HG03280 (cell line): Measurements from ENCODE around the gene GGT6.

ENCODE experiments used
- ATAC-seq: cut with Tn5 transposase; IDR thresholded peaks from one replicate; pipeline ENCODE4 v1.9.1; 2021; ENCODE audit warnings: mild to moderate bottlenecking, moderate library complexity; ENCODE audit not compliant: unreplicated experiment

Gene GGT6

DNA sequence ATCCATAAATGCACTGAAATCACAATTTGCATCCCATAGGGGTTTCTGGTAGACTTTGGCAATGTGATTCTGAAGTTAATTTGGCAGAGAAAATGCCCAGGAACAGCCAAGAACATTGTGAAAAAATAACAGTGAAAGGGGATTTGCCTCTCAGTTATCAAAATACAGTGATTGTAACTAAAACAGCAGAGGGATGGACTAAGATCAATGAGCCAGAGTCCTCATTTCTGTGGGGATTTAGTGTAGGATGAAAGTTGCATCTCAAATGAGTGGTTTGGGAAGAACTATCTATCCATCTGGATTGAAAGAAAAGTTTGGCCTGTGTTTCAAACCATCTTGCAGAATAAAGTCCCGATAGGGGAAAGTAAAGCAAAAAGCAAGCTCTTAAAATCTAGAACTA lies 33.2 kb downstream of the GGT6 start:
- ATAC-seq, result no peak

DNA sequence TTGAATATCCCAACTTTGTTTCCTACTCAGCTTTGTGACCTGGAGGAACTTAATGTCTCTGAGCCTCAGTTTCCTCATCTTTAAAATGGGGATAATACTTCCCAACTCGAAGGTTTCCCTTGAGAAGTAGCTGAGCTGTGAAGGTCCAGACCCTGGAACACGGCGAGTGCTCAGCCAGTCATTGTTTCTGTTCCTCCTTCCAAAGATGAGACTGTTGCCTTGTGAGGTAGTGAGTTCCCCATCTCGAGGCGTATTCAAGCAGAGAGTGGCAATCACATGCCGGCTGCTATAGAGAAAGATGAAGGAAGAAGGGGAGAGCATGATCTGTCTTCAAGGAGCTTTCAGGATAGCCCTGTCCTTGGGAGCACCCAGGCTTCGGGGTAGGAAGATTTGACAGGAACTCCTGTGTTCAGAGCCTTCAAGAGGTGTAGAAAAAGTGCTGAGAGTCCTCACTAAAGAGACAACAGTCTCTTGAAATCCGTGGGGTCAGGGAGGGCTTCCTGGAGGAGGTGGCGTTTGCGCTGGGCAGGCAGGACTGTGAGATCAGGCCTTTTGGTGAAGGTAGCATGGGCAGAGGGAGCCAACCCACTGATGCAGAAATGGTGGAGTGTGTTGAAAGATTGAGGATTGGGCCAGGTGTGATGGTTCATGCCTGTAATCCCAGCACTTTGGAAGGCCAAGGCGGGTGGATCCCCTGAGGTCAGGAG lies 34.5 kb downstream of the GGT6 start:
- no peak for ATAC-seq

DNA sequence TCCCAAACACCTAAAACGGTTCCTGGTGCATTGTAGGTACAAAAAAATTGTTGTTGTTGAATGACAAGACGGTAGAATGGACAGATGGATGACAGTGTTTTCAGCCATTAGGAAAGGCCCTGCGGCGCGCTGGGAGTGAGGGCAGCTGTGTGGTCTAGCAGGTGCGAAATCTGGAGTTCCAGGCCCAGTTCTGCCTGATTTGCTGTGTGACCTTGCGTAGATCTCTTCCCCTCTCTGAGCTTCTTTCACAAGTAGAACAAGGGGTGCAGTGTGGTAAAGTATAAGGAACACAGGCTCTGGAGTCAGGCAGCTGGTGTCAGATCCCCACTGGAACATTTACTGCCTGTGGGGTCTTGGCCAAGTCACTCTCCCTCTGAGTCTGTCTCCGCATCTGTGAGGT lies 36.4 kb downstream of the GGT6 start:
- no peak for ATAC-seq

DNA sequence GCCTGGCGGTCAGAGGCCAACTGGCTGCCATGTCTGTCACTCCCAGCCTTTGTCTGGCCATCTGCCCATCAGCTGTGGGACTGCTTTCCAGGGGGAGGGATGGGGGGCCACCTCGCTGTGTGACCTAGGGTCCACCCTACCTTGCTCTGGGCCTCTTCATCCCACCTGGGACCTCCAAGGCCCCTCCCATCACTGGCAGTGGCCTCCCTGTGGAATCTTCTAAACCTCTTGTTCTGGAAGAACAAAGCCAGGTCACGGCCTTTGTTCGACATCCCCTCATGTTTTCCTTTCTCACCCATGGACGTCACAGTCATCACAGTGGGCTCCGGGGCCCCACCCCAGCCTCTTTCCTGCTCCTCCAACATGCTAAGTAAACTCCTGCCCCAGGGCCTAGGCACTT lies 37.7 kb downstream of the GGT6 start:
- ATAC-seq, result no peak

DNA sequence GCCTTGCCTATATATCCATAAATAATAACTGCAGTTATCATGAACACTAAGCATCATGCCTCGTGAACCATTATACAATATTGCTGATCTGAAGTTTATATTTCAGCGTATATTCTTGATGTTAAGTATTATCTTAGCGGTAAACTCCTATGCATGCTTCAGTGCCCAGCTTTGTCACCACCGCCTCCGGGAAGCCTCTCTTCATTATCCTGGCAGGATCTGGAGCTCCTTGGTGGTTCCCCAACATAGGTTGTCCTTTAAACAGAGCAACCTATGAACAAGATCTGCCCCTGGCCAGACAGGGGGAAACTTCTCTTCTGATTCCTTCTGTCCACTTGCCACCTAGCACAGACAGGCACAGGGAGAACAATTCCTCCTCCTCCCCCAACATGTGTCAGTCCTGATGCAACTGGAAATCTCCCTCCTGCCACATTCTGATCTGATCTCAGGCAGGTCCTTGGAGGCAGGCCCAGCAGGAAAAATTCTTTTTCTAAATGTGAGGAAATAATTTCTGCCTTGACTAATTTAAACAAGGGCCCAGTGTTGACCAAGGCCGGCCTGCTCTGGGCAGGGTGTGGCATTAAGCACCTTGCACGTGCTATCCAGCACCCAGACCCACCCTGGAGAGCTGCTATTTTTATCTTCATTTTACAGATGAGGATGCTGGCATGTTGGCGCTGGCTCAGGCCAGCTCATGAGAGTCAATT lies 39.3 kb downstream of the GGT6 start:
- ATAC-seq, result no peak

DNA sequence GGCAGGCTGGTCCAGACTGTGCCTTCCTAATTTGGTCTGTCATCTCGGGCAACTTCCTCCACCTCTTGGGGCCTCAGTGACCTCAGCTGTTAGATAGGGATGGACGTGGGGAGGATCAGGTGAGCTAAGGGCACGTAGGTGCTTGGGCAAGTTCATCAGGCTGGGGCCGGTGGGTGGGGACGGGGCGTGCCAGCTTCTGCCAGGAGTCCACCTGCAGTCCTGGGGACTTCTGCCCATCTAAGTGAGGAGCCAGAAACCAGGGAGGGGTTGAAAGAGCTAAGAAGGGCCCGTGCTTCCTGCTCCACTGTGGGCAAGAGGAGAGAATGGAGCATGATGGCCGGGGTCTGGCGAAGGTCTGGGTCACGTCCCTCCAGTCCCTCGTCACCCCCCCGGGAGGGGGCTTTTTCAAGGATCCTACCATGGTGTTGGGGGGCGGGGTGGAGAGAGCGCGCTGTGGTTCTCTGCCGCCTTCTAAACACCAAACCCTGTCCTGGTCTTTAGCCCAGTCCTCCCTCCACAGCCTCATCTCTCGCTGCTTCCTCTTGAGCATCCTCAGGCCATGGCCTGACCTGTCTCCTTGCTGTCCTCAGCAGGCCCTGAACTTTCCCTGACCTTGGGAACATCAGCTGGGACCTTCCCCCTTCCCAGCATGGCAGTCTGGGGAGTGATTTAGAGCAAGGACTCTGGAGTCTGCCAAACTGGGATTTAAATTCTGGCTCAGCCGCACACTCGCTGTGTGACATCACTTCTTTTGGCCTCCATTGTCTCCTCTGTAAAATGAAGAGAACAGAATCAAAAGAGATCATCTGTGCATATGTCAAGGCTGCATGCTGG lies 40.1 kb downstream of the GGT6 start:
- no peak for ATAC-seq

DNA sequence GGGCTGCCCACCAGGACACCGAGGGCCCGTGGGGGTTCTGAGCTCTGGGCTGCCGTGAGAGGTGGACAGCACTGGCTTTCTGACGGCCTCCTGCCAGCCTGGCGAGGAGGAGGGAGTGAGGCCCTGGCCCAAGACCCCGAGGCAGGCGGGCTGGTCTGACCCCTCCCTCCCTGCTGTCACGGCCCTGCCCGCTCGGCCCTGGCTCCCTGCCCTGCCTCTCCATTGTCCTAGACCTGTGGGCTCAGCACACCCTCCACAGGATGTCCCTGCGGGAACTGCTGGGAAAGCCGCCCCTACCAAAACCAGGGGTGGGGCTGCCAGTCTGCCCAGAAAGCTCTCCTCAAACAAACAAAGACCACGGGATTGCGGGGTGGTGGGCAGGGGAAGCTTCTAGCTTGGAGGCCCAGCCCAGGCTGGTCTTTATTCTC lies 41.0 kb downstream of the GGT6 start:
- ATAC-seq, result no peak

DNA sequence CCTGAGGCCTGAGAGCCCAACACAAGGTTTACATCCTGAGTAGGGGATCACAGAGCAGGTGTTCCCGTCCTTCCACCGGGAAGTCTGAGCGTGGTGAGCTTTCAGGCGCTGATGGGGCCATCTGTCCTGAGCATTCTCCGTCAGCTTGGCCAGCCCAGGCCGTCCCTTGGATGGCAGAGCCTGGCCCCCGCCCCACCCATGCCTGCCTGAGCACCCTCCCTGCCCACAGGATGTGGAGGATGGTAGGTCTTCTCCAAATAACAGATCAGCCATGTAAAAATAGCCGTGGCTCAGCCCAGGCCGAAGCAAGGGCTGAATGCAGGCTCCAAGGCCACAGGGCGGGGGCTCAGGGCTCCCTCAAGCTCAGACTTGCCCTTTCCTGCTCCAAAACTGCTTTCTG lies 41.5 kb downstream of the GGT6 start:
- no peak for ATAC-seq

DNA sequence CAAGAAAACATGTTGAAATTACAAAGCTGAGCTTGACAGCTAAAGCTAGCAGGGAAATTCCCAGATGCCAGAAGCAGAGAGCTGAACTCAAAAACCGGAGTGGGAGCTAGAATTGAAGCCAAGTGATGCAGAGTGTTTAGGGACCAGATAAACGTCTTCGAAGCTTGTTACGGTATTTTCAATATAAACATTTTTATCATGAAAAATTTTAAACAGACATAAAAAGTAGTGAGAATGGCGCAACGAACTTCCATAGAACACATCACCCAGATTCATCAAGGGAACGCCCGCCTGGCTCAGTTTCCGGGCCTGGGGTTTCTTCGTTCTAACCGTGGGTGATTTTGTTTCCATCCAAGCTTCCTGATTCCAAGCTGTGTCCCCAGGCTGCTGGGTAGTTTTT lies 43.6 kb downstream of the GGT6 start:
- no peak for ATAC-seq

DNA sequence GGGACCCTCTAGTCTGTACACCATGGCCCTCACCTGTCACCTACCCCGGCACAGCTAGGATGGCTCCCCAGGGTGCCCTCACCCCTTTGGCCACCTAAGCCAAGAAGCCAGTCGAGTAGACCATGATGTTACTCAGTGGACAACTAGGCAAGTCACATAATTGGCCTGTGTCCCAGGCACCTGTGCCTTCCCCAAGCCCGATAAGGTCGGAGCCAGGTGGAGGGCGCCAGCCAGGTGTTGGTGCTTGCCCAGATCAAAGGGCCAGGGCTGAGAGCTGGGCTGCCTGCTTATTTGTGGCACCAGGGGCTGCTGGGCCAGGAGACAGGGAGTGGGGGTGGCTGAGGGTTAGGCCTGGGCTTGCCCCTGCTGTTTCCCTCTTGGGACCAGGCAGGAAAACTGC lies 44.9 kb downstream of the GGT6 start:
- no peak for ATAC-seq

DNA sequence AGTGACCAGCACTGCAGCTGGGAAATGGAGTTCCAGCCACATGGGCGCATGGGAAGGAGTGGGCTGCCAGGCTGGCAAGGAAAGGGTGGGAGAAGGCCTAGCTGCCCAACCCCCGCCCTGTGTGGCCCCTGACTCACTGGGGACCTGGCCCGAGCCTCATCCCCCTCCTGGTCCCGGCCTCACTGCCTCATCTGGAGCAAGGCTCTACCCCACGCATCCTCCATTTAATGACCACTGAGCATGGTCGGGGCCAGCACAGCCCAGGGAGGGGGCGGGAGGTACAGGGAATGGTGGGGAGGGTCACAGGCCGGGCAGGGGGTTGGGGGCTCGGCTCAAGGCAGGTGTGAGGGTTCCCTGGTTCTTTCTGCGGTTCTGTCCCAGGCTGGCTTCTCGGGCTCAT lies 45.6 kb downstream of the GGT6 start:
- ATAC-seq, result no peak

DNA sequence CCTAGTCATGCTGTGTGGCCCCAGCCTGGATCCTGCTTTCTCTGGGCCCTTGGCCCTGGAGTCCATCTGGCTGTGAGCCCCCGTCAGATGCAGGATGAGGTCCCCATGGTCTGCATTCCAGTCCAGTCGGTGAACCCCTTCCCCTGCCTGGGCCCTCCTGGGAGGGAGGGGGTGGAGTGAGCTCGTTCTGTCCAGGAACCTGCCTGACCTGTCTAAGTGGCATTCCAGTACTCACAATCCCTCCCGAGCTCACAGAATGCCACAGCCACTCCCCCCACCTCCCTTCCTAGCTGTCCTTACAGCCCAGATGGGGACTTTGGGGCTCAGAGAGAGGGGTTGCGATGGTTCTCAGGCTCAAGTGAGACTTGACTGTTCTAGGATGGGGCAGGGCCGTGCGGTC lies 46.2 kb downstream of the GGT6 start:
- no peak for ATAC-seq

DNA sequence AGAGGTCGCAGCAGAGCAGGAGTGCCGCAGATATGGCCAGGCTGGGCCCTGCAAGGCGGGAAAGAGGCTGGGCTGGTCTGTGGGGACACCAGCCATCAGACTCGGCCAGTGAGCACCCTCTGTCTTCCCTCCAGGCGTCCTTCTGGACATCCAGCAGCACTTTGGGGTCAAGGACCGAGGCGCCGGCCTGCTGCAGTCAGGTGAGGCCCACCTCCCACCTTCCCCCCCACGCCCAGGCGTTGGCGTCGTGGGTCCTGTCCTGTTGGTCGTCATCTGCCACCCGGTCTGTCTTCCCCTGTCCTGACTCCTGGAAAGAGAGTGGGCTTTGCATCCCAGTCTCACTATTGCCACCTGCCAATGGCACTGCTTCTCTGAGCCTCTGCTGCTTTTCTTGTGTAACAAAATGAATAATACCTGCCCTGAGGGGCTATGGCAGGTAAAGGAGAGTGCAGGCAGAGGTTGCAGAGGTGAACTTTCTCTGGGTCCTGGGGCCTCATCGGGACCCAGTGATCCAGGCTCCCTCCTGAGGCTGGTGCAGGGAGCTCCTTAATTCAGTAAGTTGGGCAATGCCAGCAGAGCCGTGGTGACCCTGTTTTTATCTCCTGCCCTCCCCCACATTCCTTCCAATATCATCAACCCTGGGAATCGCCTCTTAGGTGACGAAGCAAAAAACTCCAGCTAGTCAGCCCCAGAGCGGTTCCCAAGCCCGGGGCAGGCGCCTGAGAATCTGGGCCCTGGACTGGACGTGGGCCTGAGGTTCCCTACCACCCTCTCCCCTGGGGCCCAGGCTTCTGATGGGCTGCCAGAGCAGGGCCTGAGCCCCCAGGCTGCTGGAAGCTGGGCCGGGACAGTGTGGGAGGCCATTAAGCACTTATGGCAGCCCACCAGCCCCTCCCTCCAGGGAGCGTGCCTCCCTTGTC lies 47.0 kb downstream of the GGT6 start:
- no peak for ATAC-seq

DNA sequence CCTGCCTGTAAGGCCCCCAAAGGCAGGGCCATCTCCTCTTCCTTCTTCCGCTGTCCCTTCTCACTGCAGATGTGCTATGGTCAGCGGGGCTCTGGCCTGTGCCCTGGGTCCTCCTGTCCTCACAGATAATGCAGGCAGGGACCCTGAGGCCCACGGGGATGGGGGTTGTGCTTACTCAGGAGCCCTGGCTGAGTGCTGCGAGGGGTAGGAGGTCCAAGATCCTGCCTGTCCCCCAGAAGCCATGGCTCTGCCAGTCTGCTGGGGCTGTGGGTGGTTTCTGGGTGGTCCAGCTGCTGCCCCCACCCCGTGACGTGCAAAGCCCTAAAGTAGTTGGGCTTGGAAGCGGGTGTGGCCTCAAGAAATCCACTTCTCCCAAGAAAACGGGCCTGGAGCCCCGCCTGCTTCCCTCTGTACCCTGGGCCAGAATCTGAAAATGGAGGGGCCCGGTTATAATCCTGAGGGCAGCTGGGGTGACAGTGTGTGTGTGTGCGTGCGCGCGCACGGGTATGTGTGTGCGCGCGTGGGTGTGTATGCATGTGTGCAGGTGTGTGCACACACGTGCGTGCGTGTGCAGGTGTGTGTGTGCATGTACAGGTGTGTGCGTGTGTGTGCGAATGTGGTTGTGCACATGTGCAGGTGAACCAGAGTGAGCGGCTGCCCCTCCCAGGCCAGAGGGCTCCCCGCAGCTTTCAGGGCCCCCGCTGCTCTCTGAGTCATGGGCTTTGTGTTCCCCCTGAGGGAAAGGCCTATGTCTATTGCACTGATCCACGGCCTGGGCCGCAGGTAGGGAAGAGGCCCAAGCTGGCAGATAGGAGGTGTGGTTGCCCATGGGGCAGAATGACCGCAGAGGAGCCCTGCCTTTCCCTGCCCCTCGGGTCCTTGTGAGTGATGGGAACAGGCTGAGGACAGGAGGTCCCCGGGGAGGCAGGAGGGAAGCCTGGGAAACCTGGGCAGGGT lies 47.9 kb downstream of the GGT6 start:
- ATAC-seq, result no peak

DNA sequence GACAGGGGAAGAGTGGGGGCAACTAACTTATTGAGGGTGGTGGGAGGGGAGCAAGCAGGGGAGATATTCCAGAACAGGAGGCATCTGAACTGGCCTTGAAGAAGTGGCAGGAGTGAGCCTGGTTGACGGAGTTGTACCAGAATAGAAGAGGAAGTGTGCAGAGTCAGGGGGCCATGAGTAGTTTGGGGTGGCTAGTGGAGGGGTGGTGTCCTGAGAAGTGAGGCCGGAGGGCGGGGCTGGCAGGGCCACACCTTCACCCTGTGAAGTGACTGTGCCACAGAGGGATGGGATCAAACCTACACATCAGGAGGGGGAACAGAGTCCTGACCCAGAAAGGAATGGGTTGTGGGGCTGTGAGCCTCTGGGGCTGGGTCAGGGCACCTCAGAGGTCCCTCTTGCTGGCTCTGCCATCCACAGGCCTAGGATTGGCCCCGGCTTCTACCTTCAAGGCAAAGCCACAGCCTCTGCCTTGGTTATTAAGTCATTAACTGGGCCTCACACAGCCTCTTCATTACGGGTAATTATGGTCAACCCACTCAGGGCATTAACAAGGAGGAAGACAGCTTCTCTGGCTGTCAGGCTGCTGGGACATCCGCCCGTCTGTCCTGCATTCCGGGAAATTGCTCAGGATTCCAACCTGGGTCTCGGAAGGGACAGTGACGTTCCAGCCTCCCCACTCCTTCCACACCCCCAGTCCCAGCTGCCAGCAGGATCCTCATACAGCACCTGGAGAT lies 49.0 kb downstream of the GGT6 start:
- no peak for ATAC-seq

DNA sequence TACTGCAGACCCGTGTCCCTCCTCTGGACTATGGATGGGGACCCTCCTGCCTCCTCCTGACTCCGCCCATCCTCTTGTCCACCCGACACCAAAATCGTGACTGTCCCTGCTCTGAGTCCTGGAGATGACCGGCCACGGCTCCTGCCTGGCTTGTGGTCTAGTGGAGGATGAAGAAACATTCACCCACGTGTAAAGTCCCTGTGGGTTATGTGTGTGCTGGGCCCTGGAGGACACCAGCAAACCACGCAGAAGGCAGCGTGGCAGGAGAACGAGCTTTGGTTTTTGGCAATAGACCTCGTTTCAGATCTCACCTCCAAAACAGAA lies 49.8 kb downstream of the GGT6 start:
- ATAC-seq, result no peak

DNA sequence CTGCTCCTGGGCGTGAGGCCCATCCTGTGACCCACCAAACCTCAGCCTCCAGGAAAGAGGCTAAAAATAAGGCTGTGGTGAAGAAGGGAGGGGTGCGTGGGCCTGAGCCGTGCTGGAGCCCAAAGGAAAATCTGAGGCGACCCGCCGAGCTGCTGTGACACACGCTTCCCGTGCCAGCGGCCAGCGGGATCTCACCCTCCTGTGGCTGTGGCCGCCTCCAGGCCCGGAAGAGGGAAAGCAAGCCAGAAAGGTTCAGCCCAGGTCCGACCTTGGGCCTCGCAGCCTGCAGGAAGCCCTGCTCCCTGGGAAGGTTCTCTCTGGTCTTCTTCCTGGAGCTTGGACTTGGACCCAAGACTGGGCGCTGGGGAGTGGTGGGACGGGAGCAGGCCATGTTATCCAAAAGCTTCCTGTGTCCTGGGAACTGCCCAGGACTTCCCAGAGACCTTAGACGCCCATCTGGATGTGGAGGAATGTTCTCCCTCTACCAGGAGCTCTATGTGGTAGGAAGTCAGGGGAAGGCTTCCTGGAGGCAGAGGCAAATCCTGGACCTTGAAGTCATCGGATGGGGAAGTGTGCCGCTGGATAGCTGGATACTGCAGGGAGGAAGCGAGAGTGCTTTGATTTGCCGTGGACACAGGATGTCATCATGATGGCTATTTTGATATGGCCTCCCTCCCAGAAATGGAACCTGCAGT lies 50.3 kb downstream of the GGT6 start:
- ATAC-seq, result no peak

DNA sequence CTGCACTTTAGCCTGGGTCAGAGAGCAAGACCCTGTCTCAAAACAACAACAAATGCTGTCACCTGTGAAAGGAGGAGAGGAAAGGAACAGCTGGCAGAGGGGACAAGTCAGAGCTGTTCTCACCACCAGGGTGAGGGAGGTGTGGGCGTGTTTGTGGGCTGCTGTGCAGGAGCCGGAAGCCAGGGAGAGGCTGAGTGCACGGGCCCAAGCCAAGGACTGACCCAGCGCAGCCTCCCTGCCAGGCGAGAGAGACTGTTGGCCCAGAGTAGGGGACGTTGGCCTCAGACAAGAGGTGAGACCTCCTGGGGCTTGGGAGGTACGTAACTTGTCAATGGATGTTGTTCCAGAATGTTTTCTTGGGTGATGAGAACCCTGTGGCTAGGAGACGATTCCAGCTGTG lies 51.0 kb downstream of the GGT6 start:
- ATAC-seq, result no peak

DNA sequence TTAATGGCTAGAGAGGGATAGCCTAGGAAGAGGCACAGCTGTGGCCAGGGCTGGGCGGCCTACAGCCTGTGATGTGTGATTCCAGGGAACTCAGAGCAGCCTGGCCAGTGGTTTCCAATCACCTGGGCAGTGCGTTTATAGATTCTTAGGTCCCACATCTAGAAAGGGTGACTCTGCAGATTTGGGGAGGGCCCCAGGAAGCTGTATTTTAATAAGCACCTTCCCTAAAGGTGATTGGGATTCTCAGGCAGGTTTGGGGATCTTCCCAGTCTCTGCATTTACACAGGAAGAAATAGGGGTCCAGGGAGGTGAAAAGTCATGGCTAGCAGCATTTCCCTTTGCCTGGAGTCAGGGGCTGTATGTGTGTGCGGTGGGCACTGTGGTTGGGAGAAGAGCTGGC lies 52.2 kb downstream of the GGT6 start:
- ATAC-seq, result no peak
